Measurements from ENCODE around the gene BCAS4.

GRCh38 chr20:50798650-50799049 is 3.8 kb downstream of the BCAS4 start:
- TF ChIP-seq CTCF (IDR thresholded peaks at IDR 0.05; ENCODE audit: insufficient read depth, low read depth, low read length) (no peak), EZH2 (IDR thresholded peaks at IDR 0.05; ENCODE audit: insufficient read depth, low read length) (no peak)
